HepG2 (cell line): Measurements from ENCODE around the gene PHEX. TPM values are rescaled to one million over a fixed set of nuclear protein-coding genes. Genes with fewer than 3 reads are reported as not detected.

Source experiments
- FOXM1 ChIP-seq: sonication (generic); formaldehyde crosslinking; IDR thresholded peaks from 2 replicates; pipeline ENCODE4 v1.5.0; 2020; ENCODE audit warnings: missing genetic modification reagents
- ZNF281 ChIP-seq: sonication (generic); formaldehyde crosslinking; IDR thresholded peaks from 2 replicates; pipeline ENCODE4 v1.4.0; 2020; ENCODE audit warnings: missing genetic modification reagents, borderline replicate concordance
- ZSCAN12 ChIP-seq: sonication (generic); formaldehyde crosslinking; IDR thresholded peaks from 2 replicates; pipeline ENCODE4 v1.9.0; 2021; ENCODE audit warnings: mild to moderate bottlenecking, missing genetic modification reagents
- polyA plus RNA-seq, 8 experiments: library from polyadenylated mRNA; depleted of rRNA in 3 of 8; stranded (reverse) in 7 of 8; unstranded in 1 of 8; fragments of >200 nt; fragmentation: Illumina TruSeq in 4 of 8; extraction: Trizol in 4 of 8; gene quantifications; 2 replicates each; pipeline versions ENCODE4 v1.2.1 to v1.2.3, GENCODE V29; 2011 to 2016; ENCODE audit warnings: low read depth in 4 of 8, missing spikeins in 1 of 8, mixed read lengths in 1 of 8; ENCODE audit not compliant: insufficient read depth in 1 of 8
- total RNA-seq, 5 experiments: library from RNA; depleted of rRNA; stranded (reverse); fragments of >200 nt; fragmentation: Illumina TruSeq; extraction: Trizol; gene quantifications; 2 replicates each; pipeline ENCODE4 v1.2.3, GENCODE V29; 2016; ENCODE audit warnings: low read depth in 1 of 5
- TF ChIP-seq, protein P1 (sequence below), 2 experiments: fragments of 450-650 bp in 1 of 2; sonication (generic) in 1 of 2; formaldehyde crosslinking in 1 of 2; IDR thresholded peaks; 2 replicates each; pipeline versions ENCODE4 v1.6.1 to v1.8.0; 2016 to 2022; ENCODE audit warnings: antibody characterized with exemption in 1 of 2, mild to moderate bottlenecking in 1 of 2, missing genetic modification reagents in 1 of 2
- TF ChIP-seq, protein P2 (sequence below): sonication (generic); formaldehyde crosslinking; IDR thresholded peaks from 2 replicates; pipeline ENCODE4 v1.5.1; 2020; ENCODE audit warnings: missing genetic modification reagents, mild to moderate bottlenecking, borderline replicate concordance
- TF ChIP-seq, protein P3 (sequence below): sonication (generic); formaldehyde crosslinking; IDR thresholded peaks from 2 replicates; pipeline ENCODE4 v1.4.0; 2020; ENCODE audit warnings: low read depth, missing genetic modification reagents

PHEX gene
- total and polyA plus RNA-seq, 2 of the 13 experiments (the other 11 are each of a cell fraction or from before 2014, with no cell fraction given) = 0.01 to 0.27 TPM

DNA sequence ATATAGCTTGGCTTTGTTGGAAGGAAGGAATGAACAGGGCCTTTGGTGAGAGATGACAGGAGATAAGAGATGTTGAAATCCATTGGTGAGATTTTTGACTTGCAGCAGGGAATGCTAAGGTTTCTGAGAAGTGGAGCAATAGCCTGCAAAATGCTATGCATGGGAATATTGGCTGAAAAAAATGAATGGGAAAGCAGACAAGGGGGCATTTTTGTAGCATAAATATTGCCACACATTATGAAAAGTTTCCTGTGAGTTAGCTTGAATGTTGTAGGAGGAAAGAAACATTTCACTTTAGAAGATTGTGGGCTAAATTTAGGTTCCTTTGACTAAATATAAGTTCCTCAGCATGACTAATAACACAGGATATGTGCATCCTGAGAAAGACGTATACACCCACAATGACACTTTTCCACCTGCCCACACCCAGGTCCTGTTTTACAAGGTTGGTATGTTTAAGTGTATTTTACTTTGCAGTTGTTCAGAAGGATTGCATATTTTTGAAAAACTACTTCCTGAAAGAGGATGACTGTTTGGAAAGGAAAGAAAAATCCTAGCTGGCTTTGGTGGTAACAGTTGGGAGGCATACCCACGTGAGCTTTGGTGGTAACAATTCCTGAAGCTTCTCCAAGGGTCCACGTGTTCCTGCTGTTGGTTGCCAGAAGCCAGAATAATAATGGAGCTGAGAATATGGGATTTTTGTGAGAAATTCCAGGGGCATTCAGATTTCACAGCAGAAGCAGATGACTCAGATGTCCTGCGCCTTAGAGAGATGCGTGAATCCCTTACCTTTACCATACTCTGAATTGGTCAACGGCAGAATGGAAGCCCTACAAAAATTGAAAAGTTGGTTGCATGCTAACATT is 28.5 kb downstream of the PHEX start (continued):
- TF ChIP-seq, protein P1, sequence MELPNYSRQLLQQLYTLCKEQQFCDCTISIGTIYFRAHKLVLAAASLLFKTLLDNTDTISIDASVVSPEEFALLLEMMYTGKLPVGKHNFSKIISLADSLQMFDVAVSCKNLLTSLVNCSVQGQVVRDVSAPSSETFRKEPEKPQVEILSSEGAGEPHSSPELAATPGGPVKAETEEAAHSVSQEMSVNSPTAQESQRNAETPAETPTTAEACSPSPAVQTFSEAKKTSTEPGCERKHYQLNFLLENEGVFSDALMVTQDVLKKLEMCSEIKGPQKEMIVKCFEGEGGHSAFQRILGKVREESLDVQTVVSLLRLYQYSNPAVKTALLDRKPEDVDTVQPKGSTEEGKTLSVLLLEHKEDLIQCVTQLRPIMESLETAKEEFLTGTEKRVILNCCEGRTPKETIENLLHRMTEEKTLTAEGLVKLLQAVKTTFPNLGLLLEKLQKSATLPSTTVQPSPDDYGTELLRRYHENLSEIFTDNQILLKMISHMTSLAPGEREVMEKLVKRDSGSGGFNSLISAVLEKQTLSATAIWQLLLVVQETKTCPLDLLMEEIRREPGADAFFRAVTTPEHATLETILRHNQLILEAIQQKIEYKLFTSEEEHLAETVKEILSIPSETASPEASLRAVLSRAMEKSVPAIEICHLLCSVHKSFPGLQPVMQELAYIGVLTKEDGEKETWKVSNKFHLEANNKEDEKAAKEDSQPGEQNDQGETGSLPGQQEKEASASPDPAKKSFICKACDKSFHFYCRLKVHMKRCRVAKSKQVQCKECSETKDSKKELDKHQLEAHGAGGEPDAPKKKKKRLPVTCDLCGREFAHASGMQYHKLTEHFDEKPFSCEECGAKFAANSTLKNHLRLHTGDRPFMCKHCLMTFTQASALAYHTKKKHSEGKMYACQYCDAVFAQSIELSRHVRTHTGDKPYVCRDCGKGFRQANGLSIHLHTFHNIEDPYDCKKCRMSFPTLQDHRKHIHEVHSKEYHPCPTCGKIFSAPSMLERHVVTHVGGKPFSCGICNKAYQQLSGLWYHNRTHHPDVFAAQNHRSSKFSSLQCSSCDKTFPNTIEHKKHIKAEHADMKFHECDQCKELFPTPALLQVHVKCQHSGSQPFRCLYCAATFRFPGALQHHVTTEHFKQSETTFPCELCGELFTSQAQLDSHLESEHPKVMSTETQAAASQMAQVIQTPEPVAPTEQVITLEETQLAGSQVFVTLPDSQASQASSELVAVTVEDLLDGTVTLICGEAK (IDR thresholded peaks at IDR 0.05) = no peak
- TF ChIP-seq, protein P1 (CRISPR knock-in tag; IDR thresholded peaks at IDR 0.05) = no peak
- TF ChIP-seq, protein P2, sequence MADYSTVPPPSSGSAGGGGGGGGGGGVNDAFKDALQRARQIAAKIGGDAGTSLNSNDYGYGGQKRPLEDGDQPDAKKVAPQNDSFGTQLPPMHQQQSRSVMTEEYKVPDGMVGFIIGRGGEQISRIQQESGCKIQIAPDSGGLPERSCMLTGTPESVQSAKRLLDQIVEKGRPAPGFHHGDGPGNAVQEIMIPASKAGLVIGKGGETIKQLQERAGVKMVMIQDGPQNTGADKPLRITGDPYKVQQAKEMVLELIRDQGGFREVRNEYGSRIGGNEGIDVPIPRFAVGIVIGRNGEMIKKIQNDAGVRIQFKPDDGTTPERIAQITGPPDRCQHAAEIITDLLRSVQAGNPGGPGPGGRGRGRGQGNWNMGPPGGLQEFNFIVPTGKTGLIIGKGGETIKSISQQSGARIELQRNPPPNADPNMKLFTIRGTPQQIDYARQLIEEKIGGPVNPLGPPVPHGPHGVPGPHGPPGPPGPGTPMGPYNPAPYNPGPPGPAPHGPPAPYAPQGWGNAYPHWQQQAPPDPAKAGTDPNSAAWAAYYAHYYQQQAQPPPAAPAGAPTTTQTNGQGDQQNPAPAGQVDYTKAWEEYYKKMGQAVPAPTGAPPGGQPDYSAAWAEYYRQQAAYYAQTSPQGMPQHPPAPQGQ (CRISPR knock-in tag) = no peak
- TF ChIP-seq ZSCAN12 (CRISPR knock-in tag) (no peak), ZNF281 (CRISPR knock-in tag) (no peak), FOXM1 (CRISPR knock-in tag) (no peak)
- TF ChIP-seq, protein P3, sequence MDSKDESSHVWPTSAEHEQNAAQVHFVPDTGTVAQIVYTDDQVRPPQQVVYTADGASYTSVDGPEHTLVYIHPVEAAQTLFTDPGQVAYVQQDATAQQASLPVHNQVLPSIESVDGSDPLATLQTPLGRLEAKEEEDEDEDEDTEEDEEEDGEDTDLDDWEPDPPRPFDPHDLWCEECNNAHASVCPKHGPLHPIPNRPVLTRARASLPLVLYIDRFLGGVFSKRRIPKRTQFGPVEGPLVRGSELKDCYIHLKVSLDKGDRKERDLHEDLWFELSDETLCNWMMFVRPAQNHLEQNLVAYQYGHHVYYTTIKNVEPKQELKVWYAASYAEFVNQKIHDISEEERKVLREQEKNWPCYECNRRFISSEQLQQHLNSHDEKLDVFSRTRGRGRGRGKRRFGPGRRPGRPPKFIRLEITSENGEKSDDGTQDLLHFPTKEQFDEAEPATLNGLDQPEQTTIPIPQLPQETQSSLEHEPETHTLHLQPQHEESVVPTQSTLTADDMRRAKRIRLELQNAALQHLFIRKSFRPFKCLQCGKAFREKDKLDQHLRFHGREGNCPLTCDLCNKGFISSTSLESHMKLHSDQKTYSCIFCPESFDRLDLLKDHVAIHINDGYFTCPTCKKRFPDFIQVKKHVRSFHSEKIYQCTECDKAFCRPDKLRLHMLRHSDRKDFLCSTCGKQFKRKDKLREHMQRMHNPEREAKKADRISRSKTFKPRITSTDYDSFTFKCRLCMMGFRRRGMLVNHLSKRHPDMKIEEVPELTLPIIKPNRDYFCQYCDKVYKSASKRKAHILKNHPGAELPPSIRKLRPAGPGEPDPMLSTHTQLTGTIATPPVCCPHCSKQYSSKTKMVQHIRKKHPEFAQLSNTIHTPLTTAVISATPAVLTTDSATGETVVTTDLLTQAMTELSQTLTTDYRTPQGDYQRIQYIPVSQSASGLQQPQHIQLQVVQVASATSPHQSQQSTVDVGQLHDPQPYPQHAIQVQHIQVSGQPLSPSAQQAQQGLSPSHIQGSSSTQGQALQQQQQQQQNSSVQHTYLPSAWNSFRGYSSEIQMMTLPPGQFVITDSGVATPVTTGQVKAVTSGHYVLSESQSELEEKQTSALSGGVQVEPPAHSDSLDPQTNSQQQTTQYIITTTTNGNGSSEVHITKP (CRISPR knock-in tag) = no peak
